HEK293T (cell line): ENCODE measurements around the gene EGFR.

ENCODE experiments used
- CTCF ChIA-PET: fragments of 350-600 bp; formaldehyde crosslinking; extraction: SDS; loops from one replicate; lab custom pipeline; 2021; ENCODE audit warnings: antibody characterized with exemption, inconsistent platforms; lab: Yijun Ruan, JAX
- POLR2A ChIA-PET: fragments of 350-600 bp; formaldehyde crosslinking; extraction: SDS; loops from one replicate; lab custom pipeline; 2020; ENCODE audit warnings: antibody characterized with exemption, inconsistent platforms; lab: Yijun Ruan, JAX
- DNase-seq: peaks from one replicate; pipeline ENCODE4 v3.0.0; 2012; ENCODE audit warnings: mixed read lengths; ENCODE audit errors: extremely low spot score
- ARNT ChIP-seq: fragments of 450-650 bp; IDR thresholded peaks from 2 replicates; pipeline ENCODE4 v1.6.1; 2017; ENCODE audit warnings: mild to moderate bottlenecking
- BHLHE40 ChIP-seq: fragments of 450-650 bp; IDR thresholded peaks from 2 replicates; pipeline ENCODE4 v1.6.1; 2016; ENCODE audit warnings: mild to moderate bottlenecking, moderate library complexity, borderline replicate concordance
- CTBP1 ChIP-seq: fragments of 450-650 bp; IDR thresholded peaks from 2 replicates; pipeline ENCODE4 v1.6.1; 2016; ENCODE audit warnings: borderline replicate concordance
- ELF4 ChIP-seq: fragments of 450-650 bp; IDR thresholded peaks from 2 replicates; pipeline ENCODE4 v1.6.1; 2017; ENCODE audit warnings: antibody characterized with exemption
- FOXA1 ChIP-seq: fragments of 450-650 bp; IDR thresholded peaks from 2 replicates; pipeline ENCODE4 v1.6.1; 2016; ENCODE audit warnings: mild to moderate bottlenecking
- FOXK2 ChIP-seq: fragments of 450-650 bp; IDR thresholded peaks from 2 replicates; pipeline ENCODE4 v1.6.1; 2016; ENCODE audit warnings: mild to moderate bottlenecking
- FOXM1 ChIP-seq: fragments of 450-650 bp; IDR thresholded peaks from 2 replicates; pipeline ENCODE4 v1.6.1; 2017; ENCODE audit warnings: mild to moderate bottlenecking, borderline replicate concordance
- HDGF ChIP-seq: fragments of 450-650 bp; IDR thresholded peaks from 2 replicates; pipeline ENCODE4 v1.6.1; 2017; ENCODE audit warnings: antibody characterized with exemption, borderline replicate concordance
- L3MBTL2 ChIP-seq: fragments of 450-650 bp; conservative IDR thresholded peaks from 2 replicates; pipeline ENCODE4 v1.6.1; 2016; ENCODE audit warnings: mild to moderate bottlenecking
- LEF1 ChIP-seq: fragments of 450-650 bp; IDR thresholded peaks from 2 replicates; pipeline ENCODE4 v1.6.1; 2017; ENCODE audit warnings: mild to moderate bottlenecking, borderline replicate concordance
- NFRKB ChIP-seq: fragments of 450-650 bp; IDR thresholded peaks from 2 replicates; pipeline ENCODE4 v1.6.1; 2016; ENCODE audit warnings: mild to moderate bottlenecking, moderate library complexity
- PKNOX1 ChIP-seq: fragments of 450-650 bp; IDR thresholded peaks from 2 replicates; pipeline ENCODE4 v1.6.1; 2016
- SP1 ChIP-seq: fragments of 450-650 bp; IDR thresholded peaks from 2 replicates; pipeline ENCODE4 v1.6.1; 2017
- SUZ12 ChIP-seq: fragments of 450-650 bp; IDR thresholded peaks from 2 replicates; pipeline ENCODE4 v1.6.1; 2016; ENCODE audit warnings: mild to moderate bottlenecking
- TARDBP ChIP-seq: fragments of 450-650 bp; IDR thresholded peaks from 2 replicates; pipeline ENCODE4 v1.6.1; 2016
- ZNF384 ChIP-seq: fragments of 450-650 bp; IDR thresholded peaks from 2 replicates; pipeline ENCODE4 v1.6.1; 2016

Gene EGFR

DNA sequence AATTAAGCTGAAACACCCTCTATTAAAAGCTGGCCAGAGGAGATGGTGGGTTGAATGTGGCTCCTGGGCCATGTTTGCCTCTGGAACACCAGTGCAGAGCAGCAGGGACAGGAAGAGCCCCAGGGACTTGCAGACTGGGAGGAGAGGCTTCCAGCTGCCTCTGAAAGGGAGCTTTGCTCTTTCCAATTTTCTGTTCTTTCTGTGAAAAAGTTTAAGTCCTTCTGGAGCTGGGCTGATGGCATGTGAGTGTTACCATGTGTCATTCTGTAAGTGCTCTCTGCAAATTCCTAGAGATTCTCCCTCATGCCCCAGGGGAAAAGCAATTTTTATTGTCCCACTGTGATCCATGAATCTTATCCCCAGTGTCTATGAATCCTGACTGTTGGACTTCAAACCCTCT lies 233.6 kb downstream of the EGFR start:
- no peak for TF ChIP-seq L3MBTL2
- ChIA-PET POLR2A (no interaction called here), CTCF (interaction anchor here (1.0 kb wide), 1 partner anchor 479 kb away, joined by 3 read pairs; no protein-coding TSS in a partner anchor)
- DNase-seq: no peak

GRCh38 chr7:55253188-55253587 lies 234.4 kb downstream of the EGFR start:
- ChIA-PET CTCF (interaction anchor here (1.0 kb wide), 1 partner anchor 480 kb away, joined by 3 read pairs; no protein-coding TSS in a partner anchor), POLR2A (no interaction called here)
- no peak for TF ChIP-seq NFRKB
- DNase-seq: no peak

DNA sequence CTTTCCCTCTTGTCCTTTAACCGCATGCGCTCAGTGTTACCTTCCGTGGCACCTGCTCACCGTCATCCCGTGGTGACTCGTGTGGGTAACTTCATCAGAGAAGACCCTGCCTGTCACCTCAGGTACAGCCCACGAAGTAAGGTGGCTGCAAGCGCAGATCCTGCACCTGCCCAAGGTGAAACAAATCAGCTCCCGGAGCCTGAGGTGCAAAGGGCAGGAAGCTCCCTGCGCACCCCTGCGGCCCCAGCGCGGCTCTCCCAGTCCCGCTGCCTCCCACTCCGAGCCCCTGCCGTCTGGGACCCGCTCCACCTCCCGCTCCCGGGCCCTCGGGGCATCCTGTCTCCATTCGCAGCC lies 235.4 kb downstream of the EGFR start:
- ChIA-PET CTCF (interaction anchor here (0.6 to 2.5 kb wide), 7 partner anchors 55 to 484 kb away, joined by 3 to 26 read pairs (median 4); partner anchors contain the start of gene EGFR), POLR2A (interaction anchor here (1.1 to 2.3 kb wide), 3 partner anchors 40 to 495 kb away, joined by 3 to 10 read pairs (median 3); partner anchors contain the start of gene SEC61G)
- TF ChIP-seq PKNOX1 (no peak), HDGF (no peak), CTBP1 (no peak), ELF4 (no peak), FOXM1 (no peak), FOXK2 (no peak), TARDBP (no peak), ZNF384 (no peak), LEF1 (no peak), SP1 (no peak), NFRKB (no peak), BHLHE40 (no peak), L3MBTL2 (no peak), FOXA1 (no peak), SUZ12 (no peak), ARNT (no peak)
- DNase-seq: no peak

GRCh38 chr7:55254596-55255495 lies 236.0 kb downstream of the EGFR start:
- peak; percentile 85 for DNase-seq
- peak; percentile 93 for TF ChIP-seq L3MBTL2
- 0 out of 2 replicates have a peak, but pooled peaks have one; percentile 32 for TF ChIP-seq CTBP1
- no peak for TF ChIP-seq LEF1
- CTCF ChIA-PET: interaction anchor here (0.6 to 2.5 kb wide), 18 partner anchors 12 to 622 kb away, joined by 3 to 26 read pairs (median 4); partner anchors contain the start of gene EGFR
- POLR2A ChIA-PET: interaction anchor here (1.0 to 2.3 kb wide), 6 partner anchors 41 to 496 kb away, joined by 3 to 10 read pairs (median 4); partner anchors contain the start of gene SEC61G

DNA sequence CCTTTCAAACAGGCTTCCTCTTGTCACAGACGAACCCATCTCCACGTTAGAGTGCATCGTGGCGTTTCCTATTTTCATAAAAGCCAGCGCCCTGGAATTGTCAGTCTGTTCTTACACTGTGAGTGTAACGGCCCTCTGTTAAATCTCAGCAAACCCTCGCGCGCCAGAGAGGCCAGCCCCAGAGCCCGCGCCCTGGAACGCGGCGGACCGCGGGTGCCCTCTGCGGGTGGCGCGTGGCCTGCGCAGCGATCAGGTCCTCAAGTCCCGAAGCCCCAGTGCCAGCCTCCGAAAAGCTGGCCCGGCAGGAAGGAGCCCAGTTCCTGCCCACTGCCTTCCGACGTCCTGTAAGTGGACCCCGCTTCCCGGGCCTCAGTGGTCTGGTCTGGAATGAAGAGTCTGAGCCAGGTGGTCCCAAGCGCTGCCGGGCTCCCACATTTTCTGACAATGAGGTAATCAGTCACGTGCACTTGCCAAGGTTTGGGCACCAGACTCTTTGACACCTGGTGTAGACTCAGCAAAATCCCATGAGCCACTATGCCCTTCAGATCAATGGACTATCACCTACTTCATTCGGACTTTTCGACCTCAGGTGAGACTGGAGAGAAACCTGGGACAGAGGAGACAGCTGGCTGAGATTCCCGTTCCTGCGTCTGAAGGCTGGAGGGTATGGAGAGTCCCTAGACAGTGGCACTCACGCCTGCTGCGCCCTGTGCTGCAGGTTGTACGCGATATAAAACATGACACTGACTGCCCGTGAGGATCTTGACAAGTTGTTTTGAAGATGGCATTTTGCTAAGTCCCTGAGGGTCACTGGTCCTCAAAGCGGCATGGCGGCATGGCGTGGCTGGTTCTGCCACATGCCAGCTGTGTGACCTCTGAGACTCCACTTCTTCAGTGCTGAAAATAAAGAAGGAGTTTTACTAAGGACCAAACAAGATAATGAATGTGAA lies 237.0 kb downstream of the EGFR start:
- ChIA-PET POLR2A (interaction anchor here (0.7 to 2.3 kb wide), 7 partner anchors 42 to 497 kb away, joined by 3 to 10 read pairs (median 4); partner anchors contain the start of gene SEC61G), CTCF (interaction anchor here (0.6 to 2.5 kb wide), 16 partner anchors 11 to 623 kb away, joined by 3 to 26 read pairs (median 4); no protein-coding TSS in a partner anchor)
- peak; percentile 81 for DNase-seq
- no peak for TF ChIP-seq PKNOX1
- peak; percentile 76 for TF ChIP-seq L3MBTL2

GRCh38 chr7:55258631-55259030 lies 239.8 kb downstream of the EGFR start:
- TF ChIP-seq SP1 (no peak), FOXK2 (no peak), ARNT (no peak), BHLHE40 (no peak), ZNF384 (no peak), L3MBTL2 (no peak), PKNOX1 (no peak), SUZ12 (no peak), ELF4 (no peak), NFRKB (no peak), TARDBP (no peak), HDGF (no peak), LEF1 (no peak), CTBP1 (no peak), FOXM1 (no peak)
- no peak for DNase-seq
- ChIA-PET CTCF (interaction anchor here (0.7 kb wide), 1 partner anchor 81 kb away, joined by 3 read pairs; no protein-coding TSS in a partner anchor), POLR2A (no interaction called here)
